Fibroblast of villous mesenchyme (primary cell): ENCODE measurements around the gene GDE1. TPM values are rescaled to one million over a fixed set of nuclear protein-coding genes. Genes with fewer than 3 reads are reported as not detected.

Source experiments
- DNase-seq: peaks from one replicate; pipeline ENCODE4 v3.0.0-alpha.2; 2010; ENCODE audit warnings: low read depth
- H3K4me3 ChIP-seq: 2 replicates; pipeline ENCODE4 v1.5.1; 2011; ENCODE audit warnings: low read depth, mild to moderate bottlenecking, low read length
- total RNA-seq: library from RNA; depleted of rRNA; stranded (reverse); fragments of >200 nt; gene quantifications from 2 replicates; pipeline ENCODE4 v1.2.3, GENCODE V29; 2012
- TF ChIP-seq, protein P1 (sequence below): IDR thresholded peaks from 2 replicates; pipeline ENCODE4 v1.5.1; 2012; ENCODE audit warnings: low read depth, mild to moderate bottlenecking, low read length; ENCODE audit not compliant: insufficient read depth

The GDE1 gene
- total RNA-seq, 1 donor: 107 TPM

DNA sequence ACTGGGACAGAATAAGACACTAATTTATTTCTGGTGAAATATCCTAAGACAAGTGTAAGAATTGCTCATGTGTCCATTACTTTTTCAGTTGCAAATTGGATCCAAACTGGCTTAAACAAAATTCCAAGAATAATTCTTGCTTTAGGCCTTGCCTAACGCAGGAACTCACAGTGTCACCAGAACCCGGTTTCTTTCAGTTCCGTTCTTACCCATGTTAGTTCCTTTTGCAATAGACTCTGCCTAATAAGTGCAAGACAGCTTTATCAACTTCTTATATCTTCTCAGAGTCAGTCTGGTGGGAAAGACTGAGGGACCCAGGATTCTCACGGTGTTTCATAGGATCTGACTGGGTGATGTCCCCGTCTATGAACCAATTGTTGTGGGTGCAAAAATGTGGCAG lies 24.7 kb downstream of the GDE1 start:
- TF ChIP-seq, protein P1, sequence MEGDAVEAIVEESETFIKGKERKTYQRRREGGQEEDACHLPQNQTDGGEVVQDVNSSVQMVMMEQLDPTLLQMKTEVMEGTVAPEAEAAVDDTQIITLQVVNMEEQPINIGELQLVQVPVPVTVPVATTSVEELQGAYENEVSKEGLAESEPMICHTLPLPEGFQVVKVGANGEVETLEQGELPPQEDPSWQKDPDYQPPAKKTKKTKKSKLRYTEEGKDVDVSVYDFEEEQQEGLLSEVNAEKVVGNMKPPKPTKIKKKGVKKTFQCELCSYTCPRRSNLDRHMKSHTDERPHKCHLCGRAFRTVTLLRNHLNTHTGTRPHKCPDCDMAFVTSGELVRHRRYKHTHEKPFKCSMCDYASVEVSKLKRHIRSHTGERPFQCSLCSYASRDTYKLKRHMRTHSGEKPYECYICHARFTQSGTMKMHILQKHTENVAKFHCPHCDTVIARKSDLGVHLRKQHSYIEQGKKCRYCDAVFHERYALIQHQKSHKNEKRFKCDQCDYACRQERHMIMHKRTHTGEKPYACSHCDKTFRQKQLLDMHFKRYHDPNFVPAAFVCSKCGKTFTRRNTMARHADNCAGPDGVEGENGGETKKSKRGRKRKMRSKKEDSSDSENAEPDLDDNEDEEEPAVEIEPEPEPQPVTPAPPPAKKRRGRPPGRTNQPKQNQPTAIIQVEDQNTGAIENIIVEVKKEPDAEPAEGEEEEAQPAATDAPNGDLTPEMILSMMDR: no peak
- no peak overlapping the region for H3K4me3 ChIP-seq
- DNase-seq: no peak

DNA sequence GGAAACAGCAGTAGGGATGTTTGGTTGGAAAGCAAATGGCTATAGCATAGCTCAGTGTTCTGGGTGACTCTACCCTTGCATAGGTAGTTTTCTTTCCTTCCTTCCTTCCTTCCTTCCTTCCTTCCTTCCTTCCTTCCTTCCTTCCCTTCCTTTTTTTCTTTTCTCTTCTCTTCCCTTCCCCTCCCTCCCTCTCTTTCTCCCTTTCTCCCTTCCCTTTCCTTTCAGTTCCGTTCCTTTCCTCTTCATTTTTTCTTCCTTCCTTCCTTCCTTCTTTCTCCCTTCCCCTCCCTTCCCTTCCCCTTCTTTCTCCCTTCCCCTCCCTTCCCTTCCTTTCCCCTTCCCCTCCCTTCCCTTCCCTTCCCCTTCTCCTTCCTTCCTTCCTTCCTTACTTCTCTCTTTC lies 31.3 kb downstream of the GDE1 start:
- TF ChIP-seq, protein P1: no peak

DNA sequence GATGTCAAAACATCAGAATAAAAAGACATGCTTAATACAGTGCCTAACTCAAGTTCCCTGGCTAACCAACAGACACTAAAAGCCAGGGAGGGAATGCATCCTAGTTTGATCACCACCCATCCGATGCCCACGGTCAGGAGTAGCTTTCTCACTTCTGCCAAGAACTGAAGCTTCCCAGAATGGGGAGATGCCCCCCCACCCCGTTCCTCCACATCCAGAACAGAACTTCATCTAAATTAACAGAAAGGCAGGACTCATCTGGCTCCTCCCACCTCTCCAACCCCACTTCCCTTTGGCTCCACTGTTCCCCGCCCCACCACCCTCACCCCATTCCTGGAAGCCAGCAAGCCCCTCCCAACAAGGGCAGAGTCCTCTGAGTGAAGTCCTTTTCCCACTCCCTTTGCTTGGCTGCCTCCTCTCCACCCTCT lies 33.7 kb downstream of the GDE1 start:
- no peak overlapping the region for H3K4me3 ChIP-seq
- TF ChIP-seq, protein P1: no peak
- no peak for DNase-seq

More for the DNA sequence above, 31.3 kb downstream of the GDE1 start:
- H3K4me3 ChIP-seq: no peak overlapping the region
- no peak for DNase-seq

DNA sequence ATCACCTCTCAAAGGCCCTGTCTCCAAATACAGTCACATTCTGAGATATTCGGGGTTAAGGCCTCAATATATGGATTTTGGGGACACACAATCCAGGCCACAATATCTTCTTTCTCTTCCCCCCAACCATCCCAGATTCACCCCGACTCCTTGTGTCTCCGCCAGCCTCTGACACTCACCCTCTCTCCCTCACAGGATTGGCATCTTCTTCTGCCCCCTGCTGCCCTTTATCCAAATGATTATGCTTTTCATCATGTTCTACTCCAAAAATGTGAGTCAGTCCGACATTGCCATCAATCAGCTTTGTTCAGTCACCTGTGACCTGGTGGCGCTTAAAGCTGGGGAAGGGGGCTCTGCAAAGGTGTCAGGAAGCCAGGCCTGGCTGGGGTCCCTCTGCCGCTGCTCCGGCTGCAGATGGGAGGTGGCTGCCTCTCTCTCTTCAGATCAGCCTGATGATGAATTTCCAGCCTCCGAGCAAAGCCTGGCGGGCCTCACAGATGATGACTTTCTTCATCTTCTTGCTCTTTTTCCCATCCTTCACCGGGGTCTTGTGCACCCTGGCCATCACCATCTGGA lies 35.1 kb downstream of the GDE1 start:
- no peak overlapping the region for H3K4me3 ChIP-seq
- no peak for DNase-seq
- TF ChIP-seq, protein P1: no peak

DNA sequence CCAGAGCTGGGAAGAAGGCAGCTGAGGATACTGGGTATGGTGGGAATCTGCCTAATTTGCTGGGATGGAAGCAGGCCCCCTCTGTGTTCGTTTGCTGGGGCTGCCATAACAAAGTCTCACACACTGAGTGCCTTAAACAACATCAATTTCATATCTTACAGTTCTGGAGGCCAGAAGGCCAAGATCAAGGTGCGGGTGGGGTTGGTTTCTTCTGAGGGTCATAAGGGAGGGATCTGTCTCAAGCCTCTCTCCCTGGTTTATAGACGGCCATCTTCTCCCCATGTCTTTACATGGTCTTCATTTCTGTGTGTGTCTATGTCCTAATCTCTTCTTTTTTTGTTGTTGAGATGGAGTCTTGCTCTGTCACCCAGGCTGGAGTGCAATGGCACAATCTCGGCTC lies 35.8 kb downstream of the GDE1 start:
- TF ChIP-seq, protein P1: no peak
- no peak for DNase-seq
- no peak overlapping the region for H3K4me3 ChIP-seq

DNA sequence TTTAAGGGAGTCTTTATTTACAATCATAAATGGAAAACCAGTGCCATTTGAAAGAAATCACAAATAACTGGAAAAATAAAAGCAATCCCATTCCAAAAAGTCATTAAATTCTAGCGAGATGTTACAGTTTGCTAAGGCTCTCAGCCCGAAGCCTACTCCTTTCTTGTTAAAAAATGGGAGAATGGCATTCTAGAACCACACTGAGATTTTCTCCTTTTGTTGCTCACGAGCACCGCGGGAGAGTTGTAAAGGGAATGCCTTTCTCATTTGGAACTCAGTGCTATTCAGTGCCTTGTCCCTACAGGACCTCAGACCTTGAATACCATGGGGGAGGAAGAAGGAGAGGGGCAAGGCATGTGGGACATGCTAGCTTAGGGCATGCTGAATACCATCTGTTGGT lies 36.3 kb downstream of the GDE1 start:
- H3K4me3 ChIP-seq: no peak overlapping the region
- DNase-seq: no peak
- TF ChIP-seq, protein P1: no peak

DNA sequence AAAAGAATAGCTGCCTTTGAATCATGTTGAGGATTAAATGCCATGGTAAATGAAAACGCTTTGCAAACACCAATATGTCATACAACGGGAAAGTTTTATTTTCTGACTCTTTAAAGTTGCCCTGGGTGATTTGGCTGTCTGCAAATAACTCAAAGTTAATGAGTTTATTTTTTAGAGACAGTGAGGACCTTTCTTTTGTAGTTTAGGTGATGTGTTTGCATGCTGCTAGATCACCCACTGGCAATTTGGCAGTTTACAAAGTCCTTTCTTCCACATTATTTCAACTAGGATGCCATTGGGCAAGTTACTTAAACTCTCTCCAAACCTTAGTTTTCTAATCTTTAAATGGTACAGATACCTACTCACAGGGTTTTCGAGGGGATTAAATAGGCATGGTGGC lies 37.8 kb downstream of the GDE1 start:
- no peak overlapping the region for H3K4me3 ChIP-seq
- TF ChIP-seq, protein P1: no peak
- no peak for DNase-seq
